ENCODE data around the gene CLHC1.
A peak's percentile ranks its signal among the peaks of the same experiment; 100 is the strongest.

Gene CLHC1

GRCh38 chr2:55139305-55139704 lies 92.8 kb downstream of the CLHC1 start:
- POLR2A ChIA-PET, result no interaction called here
- CTCF ChIA-PET, result interaction anchor here (1.2 kb wide), 1 partner anchor 17 kb away, joined by 4 read pairs; no protein-coding TSS in a partner anchor
- TF ChIP-seq ZNF473 (tag by site-specific recombination; IDR thresholded peaks at IDR 0.05), result no peak
- TF ChIP-seq ZNF341 (tag by site-specific recombination; IDR thresholded peaks at IDR 0.05; ENCODE audit: low read depth), result 0 out of 2 replicates have a peak, but pooled peaks have one; percentile 46

GRCh38 chr2:55138882-55139229 lies 93.2 kb downstream of the CLHC1 start:
- CTCF ChIA-PET, result interaction anchor here (0.6 to 1.8 kb wide), 3 partner anchors 17 to 787 kb away, joined by 3 to 6 read pairs (median 4); no protein-coding TSS in a partner anchor
- POLR2A ChIA-PET, result no interaction called here
- H3K27ac ChIP-seq (ENCODE audit: extremely low read depth, low read depth, low read length), result no peak overlapping the region
- no peak overlapping the region for H3K4me3 ChIP-seq (ENCODE audit: low read depth, low read length)
- peaks cover 4% of the 10 kb centered on the region; the same call in 1 of the 2 replicates for H3K4me1 ChIP-seq (ENCODE audit: control insufficient read depth, insufficient read depth, low read length)
- TF ChIP-seq ZNF146 (tag by site-specific recombination; IDR thresholded peaks at IDR 0.05) (no peak), ZNF514 (tag by site-specific recombination; IDR thresholded peaks at IDR 0.05) (no peak), ZNF133 (tag by site-specific recombination; IDR thresholded peaks at IDR 0.05) (no peak)
- no peaks in the 10 kb centered on the region for H3K9me3 ChIP-seq (ENCODE audit: control insufficient read depth, insufficient read depth, low read depth, low read length)
- no peaks in the 10 kb centered on the region for H3K36me3 ChIP-seq (ENCODE audit: control insufficient read depth in 2 of 2, insufficient read depth in 1 of 2, low read length in 2 of 2)

More at GRCh38 chr2:55139305-55139704, 92.8 kb downstream of the CLHC1 start:
- H3K4me3 ChIP-seq (ENCODE audit: low read depth, low read length), result no peak overlapping the region
- no peak overlapping the region for H3K27ac ChIP-seq (ENCODE audit: extremely low read depth, low read depth, low read length)
- no peaks in the 10 kb centered on the region for H3K9me3 ChIP-seq (ENCODE audit: control insufficient read depth, insufficient read depth, low read depth, low read length)
- peaks cover 4% of the 10 kb centered on the region; the same call in 1 of the 2 replicates for H3K4me1 ChIP-seq (ENCODE audit: control insufficient read depth, insufficient read depth, low read length)
- no peaks in the 10 kb centered on the region for H3K36me3 ChIP-seq (ENCODE audit: control insufficient read depth in 2 of 2, insufficient read depth in 1 of 2, low read length in 2 of 2)

- no peak overlapping the region for H3K4me3 ChIP-seq (ENCODE audit: low read depth, low read length)
- CTCF ChIA-PET, result interaction anchor here (0.6 to 1.8 kb wide), 3 partner anchors 18 to 788 kb away, joined by 3 to 6 read pairs (median 4); no protein-coding TSS in a partner anchor
- POLR2A ChIA-PET, result no interaction called here
Measured at GRCh38 chr2:55138014-55138881, 93.8 kb downstream of the CLHC1 start.

More at GRCh38 chr2:55138014-55138881, 93.8 kb downstream of the CLHC1 start:
- peaks cover 4% of the 10 kb centered on the region; the same call in 1 of the 2 replicates for H3K4me1 ChIP-seq (ENCODE audit: control insufficient read depth, insufficient read depth, low read length)
- no peak overlapping the region for H3K27ac ChIP-seq (ENCODE audit: extremely low read depth, low read depth, low read length)
- no peaks in the 10 kb centered on the region for H3K9me3 ChIP-seq (ENCODE audit: control insufficient read depth, insufficient read depth, low read depth, low read length)
- no peaks in the 10 kb centered on the region for H3K36me3 ChIP-seq (ENCODE audit: control insufficient read depth in 2 of 2, insufficient read depth in 1 of 2, low read length in 2 of 2)
- peak; percentile 70; the same call in 1 of the 2 replicates for TF ChIP-seq ZBTB17 (tag by site-specific recombination; IDR thresholded peaks at IDR 0.05)
- no peak for TF ChIP-seq PRDM10 (tag by site-specific recombination; IDR thresholded peaks at IDR 0.05)

Data from HEK293 (cell line).